ENCODE data around the gene AKAP6. TPM values are rescaled to one million over a fixed set of nuclear protein-coding genes. Genes with fewer than 3 reads are reported as not detected.

AKAP6 gene
- total RNA-seq, 6 experiments from 2014 or later = 1.7 to 9.6 (median 4.3) TPM

GRCh38 chr14:32468955-32469354, 139.9 kb downstream of the AKAP6 start:
- H3K9me3 ChIP-seq = no peaks in the 10 kb centered on the region
- H3K27me3 ChIP-seq = no peaks in the 10 kb centered on the region
- peak overlapping the region in 2 of 3 donors; percentile 21 to 50 for H3K27ac ChIP-seq
- 3% methylated on average over 2 of the region's 2 CpGs for WGBS (ENCODE audit: insufficient coverage, low coverage, low lambda C conversion rate, missing lambda C conversion rate)
- H3K4me1 ChIP-seq = peaks cover 0 to 35% (median 2%) of the 10 kb centered on the region in 4 donors
- ATAC-seq (peak; percentile 73 to 77 (median 76)), DNase-seq (no peak)
- intact Hi-C loops (cut with DNase I) = loop anchor here in 1 of 2 donors (10.0 kb wide), 1 partner anchor 214 kb away; no protein-coding TSS in a partner anchor
- TF ChIP-seq CTCF (IDR thresholded peaks at IDR 0.05) = no peak
- no peak for TF ChIP-seq POLR2A (IDR thresholded peaks at IDR 0.05)
- no peaks in the 10 kb centered on the region for H3K36me3 ChIP-seq
- H3K4me3 ChIP-seq = no peak overlapping the region

GRCh38 chr14:32469388-32470160, 140.5 kb downstream of the AKAP6 start:
- TF ChIP-seq CTCF (IDR thresholded peaks at IDR 0.05) (peak; percentile 52 to 66 (median 61)), POLR2A (IDR thresholded peaks at IDR 0.05) (no peak)
- DNase-seq (no peak), ATAC-seq (peak; percentile 63 to 72 (median 68))
- Histone ChIP-seq H3K4me1 (peaks cover 0 to 35% (median 2%) of the 10 kb centered on the region in 4 donors), H3K27me3 (no peaks in the 10 kb centered on the region), H3K36me3 (no peaks in the 10 kb centered on the region), H3K4me3 (no peak overlapping the region), H3K9me3 (no peaks in the 10 kb centered on the region), H3K27ac (peak overlapping the region in 2 of 3 donors; percentile 21 to 50)
- WGBS (ENCODE audit: insufficient coverage, low coverage, low lambda C conversion rate, missing lambda C conversion rate) = 13% methylated on average over 5 of the region's 5 CpGs
- intact Hi-C loops (cut with DNase I) = loop anchor here in 1 of 2 donors (10.0 kb wide), 1 partner anchor 215 kb away; no protein-coding TSS in a partner anchor

GRCh38 chr14:32470161-32470715, 141.1 kb downstream of the AKAP6 start:
- Histone ChIP-seq H3K36me3 (no peaks in the 10 kb centered on the region), H3K27ac (no peak overlapping the region), H3K4me3 (no peak overlapping the region), H3K4me1 (peaks cover 0 to 35% (median 2%) of the 10 kb centered on the region in 4 donors), H3K27me3 (no peaks in the 10 kb centered on the region), H3K9me3 (no peaks in the 10 kb centered on the region)
- intact Hi-C loops (cut with DNase I) = no loop called here
- DNase-seq (no peak), ATAC-seq (no peak)
- TF ChIP-seq POLR2A (IDR thresholded peaks at IDR 0.05) (no peak), CTCF (IDR thresholded peaks at IDR 0.05) (no peak)
- WGBS (ENCODE audit: insufficient coverage, low coverage, low lambda C conversion rate, missing lambda C conversion rate) = 72% methylated on average over 4 of the region's 4 CpGs

- no peak for ATAC-seq
- Histone ChIP-seq H3K27me3 (no peaks in the 10 kb centered on the region), H3K4me1 (peaks cover 0 to 35% (median 2%) of the 10 kb centered on the region in 4 donors), H3K4me3 (no peak overlapping the region), H3K9me3 (no peaks in the 10 kb centered on the region), H3K36me3 (no peaks in the 10 kb centered on the region), H3K27ac (no peak overlapping the region)
- TF ChIP-seq CTCF (IDR thresholded peaks at IDR 0.05) (no peak), POLR2A (IDR thresholded peaks at IDR 0.05) (no peak)
- 80% methylated on average over 4 of the region's 4 CpGs for WGBS (ENCODE audit: insufficient coverage, low coverage, low lambda C conversion rate, missing lambda C conversion rate)
- DNase-seq = no peak
- intact Hi-C loops (cut with DNase I) = no loop called here
These were observed 142.1 kb downstream of the AKAP6 start for GRCh38 chr14:32471181-32471580.

All from right lobe of liver (tissue), 6 donors.